Peyer's patch (tissue), 4 donors: Measurements from ENCODE around the gene CLPTM1L.

Experiments used
- POLR2A ChIP-seq, 2 donors: fragments of 450-650 bp; IDR thresholded peaks; one replicate each; pipeline ENCODE4 v1.5.1; 2017; ENCODE audit warnings: antibody characterized with exemption in 2 of 2, mild to moderate bottlenecking in 2 of 2, moderate library complexity in 2 of 2
- TF ChIP-seq, protein P1 (sequence below), 6 experiments: fragments of 450-650 bp in 4 of 6; fragments of 200-600 bp in 2 of 6; sonication (generic) in 1 of 6; IDR thresholded peaks; one replicate each; pipeline ENCODE4 v1.5.1; 2017 to 2019; ENCODE audit warnings: antibody characterized with exemption in 6 of 6, mild to moderate bottlenecking in 3 of 6, moderate library complexity in 1 of 6

DNA sequence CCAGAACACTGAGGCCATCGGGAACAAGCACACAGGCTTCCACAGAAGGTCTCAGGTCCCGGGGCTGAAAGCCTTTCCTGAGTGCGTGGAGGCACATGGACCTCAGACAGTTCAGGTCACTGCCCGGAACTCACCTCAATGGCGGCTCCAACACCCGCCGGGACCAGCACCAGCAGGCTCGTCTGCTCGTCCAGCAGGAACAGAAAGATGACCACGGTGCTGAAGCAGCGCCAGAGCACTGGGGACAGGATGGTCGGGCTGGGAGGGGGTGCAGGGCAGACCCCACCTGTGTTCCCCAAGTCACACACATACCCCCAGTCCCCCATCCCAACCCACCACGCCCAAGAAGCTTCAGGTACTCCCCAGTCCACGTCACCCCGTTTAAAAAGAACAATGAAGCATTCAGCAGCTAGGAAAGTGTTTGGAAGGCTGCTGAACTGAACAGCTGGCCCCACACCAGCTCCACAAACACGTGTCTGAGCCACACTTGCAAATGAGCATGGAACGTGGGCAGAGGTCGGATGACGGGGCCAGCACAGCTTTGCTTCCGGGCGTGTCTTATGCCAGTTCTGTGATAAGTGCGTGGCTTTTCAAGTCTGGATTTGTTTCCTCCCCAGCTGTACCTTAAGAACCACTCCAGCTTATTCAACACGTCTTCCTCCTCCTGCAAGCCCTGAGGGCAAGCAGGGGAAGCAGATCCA is 14.6 kb downstream of the CLPTM1L start:
- TF ChIP-seq, protein P1, sequence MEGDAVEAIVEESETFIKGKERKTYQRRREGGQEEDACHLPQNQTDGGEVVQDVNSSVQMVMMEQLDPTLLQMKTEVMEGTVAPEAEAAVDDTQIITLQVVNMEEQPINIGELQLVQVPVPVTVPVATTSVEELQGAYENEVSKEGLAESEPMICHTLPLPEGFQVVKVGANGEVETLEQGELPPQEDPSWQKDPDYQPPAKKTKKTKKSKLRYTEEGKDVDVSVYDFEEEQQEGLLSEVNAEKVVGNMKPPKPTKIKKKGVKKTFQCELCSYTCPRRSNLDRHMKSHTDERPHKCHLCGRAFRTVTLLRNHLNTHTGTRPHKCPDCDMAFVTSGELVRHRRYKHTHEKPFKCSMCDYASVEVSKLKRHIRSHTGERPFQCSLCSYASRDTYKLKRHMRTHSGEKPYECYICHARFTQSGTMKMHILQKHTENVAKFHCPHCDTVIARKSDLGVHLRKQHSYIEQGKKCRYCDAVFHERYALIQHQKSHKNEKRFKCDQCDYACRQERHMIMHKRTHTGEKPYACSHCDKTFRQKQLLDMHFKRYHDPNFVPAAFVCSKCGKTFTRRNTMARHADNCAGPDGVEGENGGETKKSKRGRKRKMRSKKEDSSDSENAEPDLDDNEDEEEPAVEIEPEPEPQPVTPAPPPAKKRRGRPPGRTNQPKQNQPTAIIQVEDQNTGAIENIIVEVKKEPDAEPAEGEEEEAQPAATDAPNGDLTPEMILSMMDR (IDR thresholded peaks at IDR 0.05): no peak
- TF ChIP-seq POLR2A (IDR thresholded peaks at IDR 0.05): no peak
